Stimulated activated CD4-positive, alpha-beta T cell treated with anti-CD3 and anti-CD28 coated beads, Interleukin-12 subunit alpha, Interleukin-12 subunit beta, amount 100 ng/mL, for 48 hours (primary cell): Measurements from ENCODE around the gene ROPN1L.
"Not testable (repeated sequence)": the region's sequence is repeated elsewhere in the genome, so short reads cannot be mapped to it uniquely, and the experiment has no call there.

Source experiments
- DNase-seq, 3 donors: peaks; one replicate each; pipeline ENCODE4 v3.0.0-alpha.2; 2020; ENCODE audit warnings: low read depth in 2 of 3, low spot score in 1 of 3

Gene ROPN1L

GRCh38 chr5:10478436-10478835 lies 36.8 kb downstream of the ROPN1L start:
- no peak for DNase-seq

- DNase-seq = no peak
Measured at GRCh38 chr5:10479154-10479721, 37.6 kb downstream of the ROPN1L start.

DNA sequence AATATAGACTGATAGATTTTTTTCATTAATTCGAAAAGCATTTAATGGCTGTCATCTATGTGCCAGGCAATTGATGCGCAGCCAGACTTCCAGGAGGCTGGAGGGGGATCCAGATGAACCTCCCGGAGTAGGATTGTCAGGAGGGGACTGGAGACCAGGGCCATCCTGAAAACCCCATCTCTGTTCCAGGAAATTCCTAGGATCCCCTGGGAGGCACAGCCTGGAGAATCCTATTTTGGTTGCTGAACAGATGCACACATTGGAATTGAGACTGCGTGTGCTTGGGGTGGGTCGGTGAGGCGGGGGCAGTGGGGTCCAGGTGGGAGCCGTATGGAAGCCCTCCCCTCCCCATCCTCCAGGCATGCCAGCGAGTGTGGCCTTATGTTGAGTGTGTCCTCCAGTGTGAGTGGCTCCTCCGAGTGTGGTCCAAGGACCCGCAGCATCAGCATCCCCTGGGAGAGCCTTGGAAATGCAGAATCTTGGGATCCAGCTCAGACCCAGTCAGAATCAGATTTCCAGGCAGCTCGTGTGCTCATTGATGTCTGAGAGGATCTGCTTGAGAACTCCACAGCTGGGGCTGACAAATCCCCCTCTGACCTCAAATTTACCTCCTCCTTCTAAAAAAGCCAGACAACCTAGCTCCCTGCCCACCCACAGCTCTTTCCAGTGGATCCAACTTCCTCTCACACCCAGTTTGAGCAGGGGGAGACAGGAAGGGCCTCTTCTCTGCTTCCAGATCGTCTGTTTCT lies 38.7 kb downstream of the ROPN1L start:
- DNase-seq = no peak

- no peak for DNase-seq
Measured at GRCh38 chr5:10481241-10481935, 39.7 kb downstream of the ROPN1L start.

GRCh38 chr5:10482791-10483530 lies 41.3 kb downstream of the ROPN1L start:
- no peak for DNase-seq

GRCh38 chr5:10484774-10485141 lies 43.1 kb downstream of the ROPN1L start:
- DNase-seq = no peak

DNA sequence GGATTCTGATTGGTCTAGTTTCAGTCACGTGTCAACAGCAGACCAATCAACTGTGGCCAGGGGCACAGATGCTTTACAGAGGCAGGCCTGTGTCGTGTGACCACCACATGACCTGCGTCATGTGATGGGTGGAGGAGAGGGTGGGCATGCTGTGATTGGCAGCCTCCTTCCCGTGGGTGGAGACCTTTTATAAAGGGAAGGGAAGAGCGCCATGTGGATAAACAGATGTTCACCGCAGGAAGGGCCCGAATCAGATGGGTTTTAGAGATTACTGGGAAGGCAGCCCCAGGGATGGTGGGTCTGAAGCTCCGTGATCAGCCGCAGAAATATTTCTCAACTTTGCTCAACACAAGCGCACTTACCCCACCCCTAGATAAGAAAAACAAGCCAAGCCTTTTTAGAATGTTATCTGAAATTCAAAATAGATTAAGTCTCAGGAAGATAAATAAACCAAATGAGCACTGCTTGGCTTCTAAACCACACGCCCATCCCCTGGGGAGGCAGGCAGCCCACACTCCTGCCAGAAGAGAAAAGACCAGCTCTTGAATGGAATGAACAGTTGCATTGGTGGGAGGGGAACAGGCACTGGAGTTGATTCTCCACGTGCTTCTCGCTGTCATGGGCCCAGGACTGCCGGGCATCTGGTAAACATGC lies 43.6 kb downstream of the ROPN1L start:
- DNase-seq = no peak

- no peak for DNase-seq
Measured at GRCh38 chr5:10485897-10486296, 44.2 kb downstream of the ROPN1L start.

DNA sequence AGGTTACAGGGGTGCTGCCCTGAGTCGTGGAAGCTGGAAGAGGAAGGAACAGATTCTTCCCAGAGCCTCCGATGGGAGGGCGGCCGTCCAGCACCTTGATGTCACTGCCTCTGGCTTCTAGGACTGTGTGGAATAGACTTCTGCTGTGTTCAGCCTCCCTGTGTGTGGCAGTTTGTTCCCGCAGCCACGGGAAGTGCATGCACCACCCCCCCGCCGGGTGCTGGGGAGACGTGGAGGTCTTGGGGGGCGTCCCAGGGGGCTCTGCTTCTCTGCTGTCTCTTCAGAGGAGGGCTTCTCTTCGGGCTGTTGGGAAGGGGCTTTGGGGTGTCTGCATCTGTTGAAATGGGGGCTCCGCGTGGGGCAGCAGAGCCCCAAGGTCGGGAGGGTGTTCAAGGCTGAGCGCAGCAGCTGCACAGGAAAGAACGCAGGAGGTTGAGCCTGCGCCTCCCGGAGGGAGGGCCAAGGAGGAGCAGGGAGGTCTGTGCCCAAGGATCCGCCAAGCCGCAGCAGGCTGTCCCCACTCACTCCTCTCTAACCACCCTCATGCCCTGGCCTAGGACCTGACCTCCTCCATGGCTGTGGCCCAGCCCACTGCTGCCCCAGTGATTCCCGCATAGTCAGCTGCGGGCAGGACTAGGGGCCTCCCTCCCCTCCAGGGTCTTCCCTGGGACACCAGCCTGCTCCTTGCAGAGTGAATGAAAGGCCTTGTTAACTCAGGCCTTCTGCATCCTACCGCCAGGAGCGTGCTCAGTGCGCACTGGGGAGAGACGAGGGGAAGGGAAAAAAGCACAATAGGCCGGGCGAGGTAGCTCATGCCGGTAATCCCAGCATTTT lies 45.0 kb downstream of the ROPN1L start:
- no peak for DNase-seq

- no peak for DNase-seq
Measured at GRCh38 chr5:10488144-10488543, 46.5 kb downstream of the ROPN1L start.

DNA sequence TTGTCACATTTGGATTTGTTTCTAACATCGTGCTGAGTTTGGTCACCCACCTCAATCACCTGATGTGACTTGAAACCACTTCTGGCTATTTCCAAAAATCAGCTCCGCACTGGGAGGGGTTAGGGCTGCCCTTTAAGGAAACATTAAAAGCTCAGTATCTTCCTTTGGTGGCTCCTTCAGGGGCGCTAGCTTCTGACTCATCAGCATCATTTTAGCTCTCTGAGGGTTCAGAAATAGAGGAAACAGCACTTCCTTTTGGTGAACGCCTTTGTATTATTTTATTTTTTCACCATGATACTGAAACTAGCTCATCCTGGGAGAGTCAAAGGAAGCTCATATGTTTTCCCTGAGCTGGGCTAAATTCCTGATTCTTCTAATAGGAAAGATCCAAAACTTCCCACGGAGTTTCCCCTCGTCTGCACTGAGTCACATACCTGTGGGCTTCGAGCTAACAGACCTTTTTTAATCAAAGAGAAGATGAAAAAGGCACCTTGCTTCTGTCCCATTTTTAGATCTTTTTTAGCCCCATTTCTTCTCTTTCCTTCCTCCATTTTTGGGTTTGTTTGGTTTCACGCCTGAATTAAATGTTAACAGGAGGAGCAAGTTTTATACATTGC lies 48.2 kb downstream of the ROPN1L start:
- DNase-seq = peak in 1 of 3 donors; percentile 5

- DNase-seq = no peak
Measured at GRCh38 chr5:10490927-10491672, 49.4 kb downstream of the ROPN1L start.

- DNase-seq = no peak
Measured at GRCh38 chr5:10491673-10492026, 50.0 kb downstream of the ROPN1L start.

- DNase-seq = no peak
Measured at GRCh38 chr5:10493884-10494283, 52.2 kb downstream of the ROPN1L start.

GRCh38 chr5:10494497-10494896 lies 52.8 kb downstream of the ROPN1L start:
- not testable (repeated sequence) for DNase-seq

DNA sequence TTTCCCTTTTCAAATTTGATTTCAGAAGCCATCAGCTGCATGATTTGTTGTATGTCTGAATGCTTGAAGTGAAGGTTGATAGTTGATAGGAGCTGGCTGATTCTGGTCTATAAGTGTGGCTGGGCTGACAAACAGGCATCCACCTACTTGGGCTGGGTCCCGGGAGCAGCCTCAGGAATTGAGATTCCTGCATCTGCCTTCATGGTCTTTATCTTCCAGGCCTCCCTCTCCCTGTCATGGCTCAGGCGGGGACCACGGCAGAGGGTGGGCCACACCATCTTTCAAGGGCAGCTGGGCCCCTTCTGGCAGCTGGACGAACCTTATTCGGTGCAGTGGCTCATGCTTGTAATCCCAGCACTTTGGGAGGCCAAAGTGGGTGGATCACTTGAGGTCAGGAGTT lies 55.9 kb downstream of the ROPN1L start:
- DNase-seq = no peak

- no peak for DNase-seq
Measured at GRCh38 chr5:10498350-10498749, 56.7 kb downstream of the ROPN1L start.

DNA sequence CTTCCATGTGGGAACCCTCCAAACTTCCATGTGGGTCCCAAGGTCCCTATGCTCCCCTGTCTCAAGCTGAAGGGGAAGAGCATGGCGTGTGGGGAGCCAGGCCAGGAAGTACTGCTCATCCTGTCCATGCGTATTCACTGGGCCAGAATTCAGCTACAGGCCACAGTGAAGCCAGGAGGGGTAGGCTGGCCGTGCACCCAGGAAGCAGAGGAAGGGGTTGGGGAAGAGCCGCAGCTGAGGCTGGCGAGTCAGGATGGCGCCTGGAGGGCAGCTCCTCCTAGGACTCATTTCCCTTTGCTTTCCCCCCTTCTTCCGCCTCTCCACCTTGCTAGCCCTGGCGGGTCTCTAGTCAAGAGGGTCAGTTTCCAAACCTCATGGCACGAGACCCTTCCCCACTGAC lies 57.4 kb downstream of the ROPN1L start:
- no peak for DNase-seq

- no peak for DNase-seq
Measured at GRCh38 chr5:10499776-10500175, 58.1 kb downstream of the ROPN1L start.
